ENCODE data around the gene MUC4.

GRCh38 chr3:195764961-195765706 lies 46.6 kb downstream of the MUC4 start:
- TF ChIP-seq, protein P1, sequence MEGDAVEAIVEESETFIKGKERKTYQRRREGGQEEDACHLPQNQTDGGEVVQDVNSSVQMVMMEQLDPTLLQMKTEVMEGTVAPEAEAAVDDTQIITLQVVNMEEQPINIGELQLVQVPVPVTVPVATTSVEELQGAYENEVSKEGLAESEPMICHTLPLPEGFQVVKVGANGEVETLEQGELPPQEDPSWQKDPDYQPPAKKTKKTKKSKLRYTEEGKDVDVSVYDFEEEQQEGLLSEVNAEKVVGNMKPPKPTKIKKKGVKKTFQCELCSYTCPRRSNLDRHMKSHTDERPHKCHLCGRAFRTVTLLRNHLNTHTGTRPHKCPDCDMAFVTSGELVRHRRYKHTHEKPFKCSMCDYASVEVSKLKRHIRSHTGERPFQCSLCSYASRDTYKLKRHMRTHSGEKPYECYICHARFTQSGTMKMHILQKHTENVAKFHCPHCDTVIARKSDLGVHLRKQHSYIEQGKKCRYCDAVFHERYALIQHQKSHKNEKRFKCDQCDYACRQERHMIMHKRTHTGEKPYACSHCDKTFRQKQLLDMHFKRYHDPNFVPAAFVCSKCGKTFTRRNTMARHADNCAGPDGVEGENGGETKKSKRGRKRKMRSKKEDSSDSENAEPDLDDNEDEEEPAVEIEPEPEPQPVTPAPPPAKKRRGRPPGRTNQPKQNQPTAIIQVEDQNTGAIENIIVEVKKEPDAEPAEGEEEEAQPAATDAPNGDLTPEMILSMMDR (IDR thresholded peaks at IDR 0.05), result no peak
- TF ChIP-seq SIN3A (IDR thresholded peaks at IDR 0.05; ENCODE audit: borderline replicate concordance, insufficient read depth, low read depth, low read length), result no peak
